Upper lobe of left lung (tissue), 6 donors: ENCODE results near the gene SIRT3. TPM values are rescaled to one million over a fixed set of nuclear protein-coding genes. Genes with fewer than 3 reads are reported as not detected.

ENCODE experiments used
- ATAC-seq, 2 donors: fragments of 200-7000 bp; cut with Tn5 transposase; one replicate each; pipeline ENCODE4 v1.9.1; 2022; ENCODE audit warnings: mild to moderate bottlenecking in 2 of 2, moderate library complexity in 2 of 2; ENCODE audit not compliant: low FRiP score in 2 of 2
- DNase-seq, 2 donors: peaks; one replicate each; pipeline ENCODE4 v3.0.0-alpha.2; 2019 to 2020
- H3K27ac ChIP-seq, 4 donors: fragments of 200-600 bp; sonication (generic); one replicate each; pipeline ENCODE4 v1.5.1; 2016 to 2019
- H3K27me3 ChIP-seq, 4 donors: fragments of 200-600 bp; sonication (generic); one replicate each; pipeline ENCODE4 v1.5.1; 2017 to 2019
- H3K36me3 ChIP-seq, 4 donors: fragments of 200-600 bp; sonication (generic); one replicate each; pipeline ENCODE4 v1.5.1; 2016 to 2019
- H3K4me1 ChIP-seq, 4 donors: fragments of 200-600 bp; sonication (generic); one replicate each; pipeline ENCODE4 v1.5.1; 2018 to 2019
- H3K4me3 ChIP-seq, 4 donors: fragments of 200-600 bp; sonication (generic); one replicate each; pipeline ENCODE4 v1.5.1; 2017 to 2019; ENCODE audit warnings: mild to moderate bottlenecking in 2 of 4, moderate library complexity in 1 of 4
- H3K9me3 ChIP-seq, 4 donors: fragments of 200-600 bp; sonication (generic); one replicate each; pipeline ENCODE4 v1.5.1; 2018 to 2019
- CTCF ChIP-seq, 6 experiments: fragments of 450-650 bp in 4 of 6; fragments of 200-600 bp in 2 of 6; sonication (generic) in 2 of 6; IDR thresholded peaks; one replicate each; pipeline ENCODE4 v1.5.1; 2016 to 2019; ENCODE audit warnings: antibody characterized with exemption in 6 of 6
- EP300 ChIP-seq, 4 donors: sonication (generic); formaldehyde crosslinking; IDR thresholded peaks; one replicate each; pipeline ENCODE4 v1.5.1; 2017; ENCODE audit warnings: antibody characterized with exemption in 4 of 4, control low read depth in 2 of 4
- POLR2A ChIP-seq, 4 donors: fragments of 450-650 bp; IDR thresholded peaks; one replicate each; pipeline ENCODE4 v1.5.1; 2016 to 2017; ENCODE audit warnings: antibody characterized with exemption in 4 of 4, mild to moderate bottlenecking in 2 of 4
- POLR2AphosphoS5 ChIP-seq, 2 donors: sonication (generic); formaldehyde crosslinking; IDR thresholded peaks; one replicate each; pipeline ENCODE4 v1.5.1; 2017; ENCODE audit warnings: antibody characterized with exemption in 2 of 2
- WGBS, 2 donors: methylation state at CpG; one replicate each; pipeline ENCODE4 v1.1.5; 2017 to 2018; 5-methylcytosine and 5-hydroxymethylcytosine counted together
- total RNA-seq, 6 donors: library from RNA; depleted of rRNA in 4 of 6; stranded (reverse); fragments of >200 nt in 4 of 6; gene quantifications; one replicate each; pipeline versions ENCODE4 v1.1.0 to v1.2.1, GENCODE V29; 2016 to 2021
- donor health status: DM: no; HTN: no; CAD: no; lungs with moderate emphysema.
- donor health status: DM: no; HTN: yes; CAD: no; lungs with severe emphysema.

Gene SIRT3
- total RNA-seq, 6 donors from 2014 or later = 11.7 to 37.6 (median 24.0) TPM

GRCh38 chr11:267491-267994 lies 31.4 kb upstream of the SIRT3 start:
- WGBS, 2 donors = 32 to 50% methylated on average over 11 to 15 of the region's 18 CpGs
- peaks cover 11 to 26% (median 12%) of the 10 kb centered on the region in 4 donors for H3K4me1 ChIP-seq
- ATAC-seq = peak; percentile 60 to 63
- peak overlapping the region in 3 of 4 donors; percentile 36 to 46 (median 44) for H3K4me3 ChIP-seq
- peak in 1 of 2 donors; percentile 79 for DNase-seq
- H3K9me3 ChIP-seq = peaks cover 0 to 4% (median 0%) of the 10 kb centered on the region in 4 donors
- H3K27me3 ChIP-seq = no peaks in the 10 kb centered on the region
- peak overlapping the region; percentile 91 to 92 (median 92) for H3K27ac ChIP-seq
- TF ChIP-seq CTCF (IDR thresholded peaks at IDR 0.05) (no peak), EP300 (IDR thresholded peaks at IDR 0.05) (no peak), POLR2A (IDR thresholded peaks at IDR 0.05) (peak in 1 of 4 donors; percentile 70), POLR2AphosphoS5 (IDR thresholded peaks at IDR 0.05) (peak; percentile 18 to 27)
- no peaks in the 10 kb centered on the region for H3K36me3 ChIP-seq

- Histone ChIP-seq H3K4me3 (no peak overlapping the region), H3K9me3 (peaks cover 0 to 4% (median 0%) of the 10 kb centered on the region in 4 donors), H3K27me3 (no peaks in the 10 kb centered on the region), H3K27ac (peak overlapping the region in 1 of 4 donors; percentile 23), H3K4me1 (peaks cover 11 to 26% (median 12%) of the 10 kb centered on the region in 4 donors), H3K36me3 (no peaks in the 10 kb centered on the region)
- ATAC-seq (no peak), DNase-seq (peak in 1 of 2 donors; percentile 52)
- WGBS, 2 donors = 66 to 69% methylated on average over 5 of the region's 13 CpGs
- TF ChIP-seq EP300 (IDR thresholded peaks at IDR 0.05) (no peak), CTCF (IDR thresholded peaks at IDR 0.05) (no peak), POLR2A (IDR thresholded peaks at IDR 0.05) (no peak), POLR2AphosphoS5 (IDR thresholded peaks at IDR 0.05) (no peak)
These were observed 30.7 kb upstream of the SIRT3 start for GRCh38 chr11:266676-267439.

GRCh38 chr11:261624-262023 lies 25.5 kb upstream of the SIRT3 start:
- H3K4me3 ChIP-seq = no peak overlapping the region
- TF ChIP-seq CTCF (IDR thresholded peaks at IDR 0.05) (no peak), POLR2A (IDR thresholded peaks at IDR 0.05) (no peak), POLR2AphosphoS5 (IDR thresholded peaks at IDR 0.05) (no peak), EP300 (IDR thresholded peaks at IDR 0.05) (no peak)
- peaks cover 0 to 4% (median 0%) of the 10 kb centered on the region in 4 donors for H3K9me3 ChIP-seq
- 82 to 88% methylated on average over 4 of the region's 4 CpGs for WGBS, 2 donors
- no peaks in the 10 kb centered on the region for H3K36me3 ChIP-seq
- DNase-seq = no peak
- no peaks in the 10 kb centered on the region for H3K27me3 ChIP-seq
- ATAC-seq = no peak
- H3K27ac ChIP-seq = no peak overlapping the region
- H3K4me1 ChIP-seq = no peaks in the 10 kb centered on the region

GRCh38 chr11:259413-259812 lies 23.3 kb upstream of the SIRT3 start:
- Histone ChIP-seq H3K4me1 (no peaks in the 10 kb centered on the region), H3K27me3 (no peaks in the 10 kb centered on the region), H3K27ac (no peak overlapping the region), H3K36me3 (no peaks in the 10 kb centered on the region), H3K9me3 (no peaks in the 10 kb centered on the region), H3K4me3 (no peak overlapping the region)
- ATAC-seq (no peak), DNase-seq (no peak)
- WGBS, 2 donors = 61 to 75% methylated on average over 10 of the region's 10 CpGs
- no peak for TF ChIP-seq POLR2A (IDR thresholded peaks at IDR 0.05)

- 65 to 90% methylated on average over 12 to 13 of the region's 15 CpGs for WGBS, 2 donors
- TF ChIP-seq EP300 (IDR thresholded peaks at IDR 0.05) (no peak), CTCF (IDR thresholded peaks at IDR 0.05) (peak in 1 of 6 experiments; percentile 11), POLR2A (IDR thresholded peaks at IDR 0.05) (no peak)
These were observed 21.8 kb upstream of the SIRT3 start for GRCh38 chr11:257766-258493.

More at GRCh38 chr11:257766-258493, 21.8 kb upstream of the SIRT3 start:
- ATAC-seq (no peak), DNase-seq (peak in 1 of 2 donors; percentile 52)
- no peak overlapping the region for H3K4me3 ChIP-seq
- H3K27ac ChIP-seq = no peak overlapping the region
- H3K4me1 ChIP-seq = no peaks in the 10 kb centered on the region
- H3K27me3 ChIP-seq = no peaks in the 10 kb centered on the region
- no peaks in the 10 kb centered on the region for H3K9me3 ChIP-seq
- H3K36me3 ChIP-seq = peaks cover 5 to 11% (median 8%) of the 10 kb centered on the region in 4 donors
